ENCODE results near the gene AIF1. TPM values are rescaled to one million over a fixed set of nuclear protein-coding genes. Genes with fewer than 3 reads are reported as not detected.

Gene AIF1
- total RNA-seq, 1 donor from 2014 or later, result 3.1 TPM

DNA sequence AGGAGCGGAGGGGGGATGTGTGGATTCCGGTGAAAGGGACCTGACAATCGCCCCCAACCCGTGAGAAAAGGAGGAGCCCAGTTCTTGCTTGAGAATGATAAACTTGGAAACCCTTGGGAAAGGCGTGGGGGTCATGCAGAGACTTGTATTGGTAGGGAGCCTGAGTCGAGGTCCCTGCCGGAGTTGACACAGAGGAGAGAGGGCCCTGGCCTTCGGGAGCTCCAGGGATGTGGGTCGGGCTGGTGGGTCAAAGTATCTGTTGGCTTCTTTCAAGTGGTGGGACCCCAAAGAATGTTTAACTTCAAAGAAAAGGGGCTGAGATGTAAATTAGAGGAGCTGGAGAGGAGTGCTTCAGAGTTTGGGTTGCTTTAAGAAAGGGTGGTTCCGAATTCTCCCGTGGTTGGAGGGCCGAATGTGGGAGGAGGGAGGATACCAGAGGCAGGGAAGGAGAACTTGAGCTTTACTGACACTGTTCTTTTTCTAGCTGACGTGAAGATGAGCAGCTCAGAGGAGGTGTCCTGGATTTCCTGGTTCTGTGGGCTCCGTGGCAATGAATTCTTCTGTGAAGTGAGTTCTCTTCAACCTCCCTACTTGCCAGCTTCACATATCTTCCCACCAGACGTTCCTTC is 51.4 kb downstream of the AIF1 start:
- DNase-seq (ENCODE audit: low spot score, unreplicated experiment), result no peak
- Mint-ChIP-seq H3K4me3 (ENCODE audit: low read depth) (peak overlapping the region; percentile 84), H3K27me3 (no peaks in the 10 kb centered on the region), H3K36me3 (ENCODE audit: insufficient read depth) (peaks cover 14% of the 10 kb centered on the region), H3K9me3 (ENCODE audit: low read depth) (no peaks in the 10 kb centered on the region), H3K4me1 (ENCODE audit: low read depth) (peaks cover 27% of the 10 kb centered on the region), H3K27ac (peak overlapping the region; percentile 97)
- TF ChIP-seq, protein P1, sequence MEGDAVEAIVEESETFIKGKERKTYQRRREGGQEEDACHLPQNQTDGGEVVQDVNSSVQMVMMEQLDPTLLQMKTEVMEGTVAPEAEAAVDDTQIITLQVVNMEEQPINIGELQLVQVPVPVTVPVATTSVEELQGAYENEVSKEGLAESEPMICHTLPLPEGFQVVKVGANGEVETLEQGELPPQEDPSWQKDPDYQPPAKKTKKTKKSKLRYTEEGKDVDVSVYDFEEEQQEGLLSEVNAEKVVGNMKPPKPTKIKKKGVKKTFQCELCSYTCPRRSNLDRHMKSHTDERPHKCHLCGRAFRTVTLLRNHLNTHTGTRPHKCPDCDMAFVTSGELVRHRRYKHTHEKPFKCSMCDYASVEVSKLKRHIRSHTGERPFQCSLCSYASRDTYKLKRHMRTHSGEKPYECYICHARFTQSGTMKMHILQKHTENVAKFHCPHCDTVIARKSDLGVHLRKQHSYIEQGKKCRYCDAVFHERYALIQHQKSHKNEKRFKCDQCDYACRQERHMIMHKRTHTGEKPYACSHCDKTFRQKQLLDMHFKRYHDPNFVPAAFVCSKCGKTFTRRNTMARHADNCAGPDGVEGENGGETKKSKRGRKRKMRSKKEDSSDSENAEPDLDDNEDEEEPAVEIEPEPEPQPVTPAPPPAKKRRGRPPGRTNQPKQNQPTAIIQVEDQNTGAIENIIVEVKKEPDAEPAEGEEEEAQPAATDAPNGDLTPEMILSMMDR (IDR thresholded peaks at IDR 0.05; ENCODE audit: unreplicated experiment), result no peak

Small RNA genes lying within 50 kb of the gene (microRNA-seq; reads per million reads assigned to microRNA genes)
- gene MIR6832 (ENCODE audit: borderline number of aligned reads, unreplicated experiment), result 2.4 reads per million

Other genes starting within 250 kb of the AIF1 start
- 8.9 and 10.1 TPM in 2 replicates for gene MICA, start 211.6 kb upstream of the AIF1 start, total RNA-seq
- gene MICB, start 117.1 kb upstream of the AIF1 start, total RNA-seq, result 0.43 and 0.95 TPM in 2 replicates
- gene MCCD1, start 86.3 kb upstream of the AIF1 start, total RNA-seq, result not detected in 2 replicates
- 766 and 810 TPM in 2 replicates for gene DDX39B, start 73.2 kb upstream of the AIF1 start, total RNA-seq
- gene ATP6V1G2, start 68.6 kb upstream of the AIF1 start, total RNA-seq, result 1.5 TPM in 2 replicates
- gene NFKBIL1, start 67.6 kb upstream of the AIF1 start, total RNA-seq, result 26.4 and 28.7 TPM in 2 replicates
- gene LTA, start 42.9 kb upstream of the AIF1 start, total RNA-seq, result not detected in 2 replicates
- not detected in 2 replicates for gene TNF, start 39.7 kb upstream of the AIF1 start, total RNA-seq
- gene LTB, start 32.8 kb upstream of the AIF1 start, total RNA-seq, result 0.57 TPM in 1 of 2 replicates, not detected in the other
- not detected in 2 replicates for gene LST1, start 29.0 kb upstream of the AIF1 start, total RNA-seq
- gene NCR3, start 22.2 kb upstream of the AIF1 start, total RNA-seq, result not detected in 2 replicates
- 272 and 273 TPM in 2 replicates for gene PRRC2A, start 5.5 kb downstream of the AIF1 start, total RNA-seq
- gene BAG6, start 37.4 kb downstream of the AIF1 start, total RNA-seq, result 458 and 471 TPM in 2 replicates
- gene APOM, start 40.7 kb downstream of the AIF1 start, total RNA-seq, result 7.1 and 7.5 TPM in 2 replicates
- 23.6 and 24.1 TPM in 2 replicates for gene C6orf47, start 45.5 kb downstream of the AIF1 start, total RNA-seq
- 15.2 and 18.0 TPM in 2 replicates for gene GPANK1, start 49.8 kb downstream of the AIF1 start, total RNA-seq
- 163 and 165 TPM in 2 replicates for gene CSNK2B, start 50.8 kb downstream of the AIF1 start, total RNA-seq
- gene LY6G5B, start 54.7 kb downstream of the AIF1 start, total RNA-seq, result 24.8 and 30.6 TPM in 2 replicates
- gene LY6G5C, start 65.8 kb downstream of the AIF1 start, total RNA-seq, result 4.4 and 6.5 TPM in 2 replicates
- 93.0 and 96.9 TPM in 2 replicates for gene ABHD16A, start 88.1 kb downstream of the AIF1 start, total RNA-seq
- not detected in 2 replicates for gene LY6G6F, start 91.6 kb downstream of the AIF1 start, total RNA-seq
- not detected in 2 replicates for gene LY6G6D, start 100.1 kb downstream of the AIF1 start, total RNA-seq
- 0.60 and 1.3 TPM in 2 replicates for gene LY6G6C, start 106.5 kb downstream of the AIF1 start, total RNA-seq
- gene MPIG6B, start 108.1 kb downstream of the AIF1 start, total RNA-seq, result not detected in 2 replicates
- gene DDAH2, start 114.1 kb downstream of the AIF1 start, total RNA-seq, result 218 and 233 TPM in 2 replicates
- 275 and 286 TPM in 2 replicates for gene CLIC1, start 121.3 kb downstream of the AIF1 start, total RNA-seq
- 45.0 and 51.3 TPM in 2 replicates for gene MSH5, start 124.8 kb downstream of the AIF1 start, total RNA-seq
- gene SAPCD1, start 147.4 kb downstream of the AIF1 start, total RNA-seq, result 8.6 and 11.9 TPM in 2 replicates
- 9.5 and 11.6 TPM in 2 replicates for gene VWA7, start 162.1 kb downstream of the AIF1 start, total RNA-seq
- 85.6 and 92.6 TPM in 2 replicates for gene VARS1, start 180.5 kb downstream of the AIF1 start, total RNA-seq
- gene LSM2, start 191.7 kb downstream of the AIF1 start, total RNA-seq, result 80.4 and 82.9 TPM in 2 replicates
- 2.4 and 2.5 TPM in 2 replicates for gene HSPA1L, start 200.0 kb downstream of the AIF1 start, total RNA-seq
- gene HSPA1A, start 200.3 kb downstream of the AIF1 start, total RNA-seq, result 52.5 and 56.6 TPM in 2 replicates
- 152 and 165 TPM in 2 replicates for gene HSPA1B, start 212.5 kb downstream of the AIF1 start, total RNA-seq
- 52.4 and 57.4 TPM in 2 replicates for gene NEU1, start 247.6 kb downstream of the AIF1 start, total RNA-seq